Prostate gland (tissue), 2 donors: ENCODE measurements around the gene RUFY3. TPM values are rescaled to one million over a fixed set of nuclear protein-coding genes. Genes with fewer than 3 reads are reported as not detected.

Experiments
- DNase-seq: peaks from one replicate; pipeline ENCODE4 v3.0.0-alpha.2; 2019; ENCODE audit warnings: low spot score
- H3K27ac ChIP-seq, 2 donors: fragments of 200-600 bp; sonication (generic); 2 replicates each; pipeline ENCODE4 v1.5.1; 2017 to 2019
- H3K27me3 ChIP-seq: fragments of 200-600 bp; sonication (generic); replicated peaks from 2 replicates; pipeline ENCODE4 v1.5.1; 2019; ENCODE audit not compliant: insufficient read depth
- H3K36me3 ChIP-seq, 2 donors: fragments of 200-600 bp; sonication (generic); 1 replicate in 1 of 2; 2 replicates in 1 of 2; pipeline versions ENCODE4 v1.5.1 to v1.8.1; 2017 to 2019
- H3K4me1 ChIP-seq: fragments of 200-600 bp; sonication (generic); replicated peaks from 2 replicates; pipeline ENCODE4 v1.5.1; 2019
- H3K4me3 ChIP-seq, 2 donors: fragments of 200-600 bp; sonication (generic); 2 replicates each; pipeline ENCODE4 v1.5.1; 2017 to 2019
- H3K9me3 ChIP-seq: fragments of 200-600 bp; sonication (generic); 2 replicates; pipeline ENCODE4 v1.5.1; 2017
- CTCF ChIP-seq, 4 experiments: fragments of 200-600 bp in 2 of 4; fragments of 450-650 bp in 2 of 4; sonication (generic) in 2 of 4; IDR thresholded peaks; 1 replicate in 3 of 4; 2 replicates in 1 of 4; pipeline ENCODE4 v1.5.1; 2016 to 2019; ENCODE audit warnings: antibody characterized with exemption in 4 of 4, mild to moderate bottlenecking in 2 of 4, moderate library complexity in 2 of 4
- POLR2A ChIP-seq: fragments of 450-650 bp; IDR thresholded peaks from one replicate; pipeline ENCODE4 v1.6.1; 2016; ENCODE audit warnings: antibody characterized with exemption, mild to moderate bottlenecking
- POLR2AphosphoS5 ChIP-seq: sonication (generic); formaldehyde crosslinking; IDR thresholded peaks from one replicate; pipeline ENCODE4 v1.6.1; 2017; ENCODE audit warnings: antibody characterized with exemption
- WGBS: methylation state at CpG from one replicate; pipeline ENCODE4 v1.1.5; 2018; 5-methylcytosine and 5-hydroxymethylcytosine counted together
- intact Hi-C: fragments of 100-400 bp; cut with DNase I; formaldehyde crosslinking; loops from one replicate; pipeline ENCODE4 v1.14.2; 2022
- total RNA-seq, 2 donors: library from RNA; depleted of rRNA; stranded (reverse); fragments of >200 nt; gene quantifications; one replicate each; pipeline ENCODE4 v1.1.0, GENCODE V29; 2016

The RUFY3 gene
- total RNA-seq, 2 donors from 2014 or later: 51.7 to 118 TPM

- Histone ChIP-seq H3K27me3 (no peaks in the 10 kb centered on the region), H3K4me3 (no peak overlapping the region), H3K27ac (no peak overlapping the region), H3K4me1 (no peaks in the 10 kb centered on the region), H3K36me3 (no peaks in the 10 kb centered on the region), H3K9me3 (no peaks in the 10 kb centered on the region)
- intact Hi-C loops: no loop called here
- no peak for DNase-seq
- WGBS: 79% methylated on average over 1 of the region's 1 CpG
- no peak for TF ChIP-seq POLR2A
- TF ChIP-seq CTCF (IDR thresholded peaks at IDR 0.05): no peak
- no peak for TF ChIP-seq POLR2AphosphoS5
Observed at GRCh38 chr4:70801265-70801809, 79.6 kb downstream of the RUFY3 start.

- WGBS: 67% methylated on average over 5 of the region's 5 CpGs
- Histone ChIP-seq H3K27me3 (no peaks in the 10 kb centered on the region), H3K27ac (no peak overlapping the region), H3K9me3 (no peaks in the 10 kb centered on the region), H3K36me3 (no peaks in the 10 kb centered on the region), H3K4me3 (no peak overlapping the region), H3K4me1 (no peaks in the 10 kb centered on the region)
- DNase-seq: no peak
- TF ChIP-seq CTCF (IDR thresholded peaks at IDR 0.05) (no peak), POLR2AphosphoS5 (no peak), POLR2A (no peak)
- intact Hi-C loops: no loop called here
Observed at GRCh38 chr4:70802928-70803580, 81.3 kb downstream of the RUFY3 start.

GRCh38 chr4:70808151-70808550 lies 86.4 kb downstream of the RUFY3 start:
- no peak for DNase-seq
- TF ChIP-seq POLR2A (no peak), CTCF (IDR thresholded peaks at IDR 0.05) (no peak), POLR2AphosphoS5 (no peak)
- WGBS: 96% methylated on average over 1 of the region's 1 CpG
- H3K4me1 ChIP-seq: no peaks in the 10 kb centered on the region
- H3K9me3 ChIP-seq: no peaks in the 10 kb centered on the region
- no peaks in the 10 kb centered on the region for H3K27me3 ChIP-seq
- H3K36me3 ChIP-seq: no peaks in the 10 kb centered on the region
- no peak overlapping the region for H3K4me3 ChIP-seq
- H3K27ac ChIP-seq: no peak overlapping the region
- intact Hi-C loops: no loop called here

GRCh38 chr4:70815370-70815769 lies 93.6 kb downstream of the RUFY3 start:
- no peak for DNase-seq
- no peaks in the 10 kb centered on the region for H3K27me3 ChIP-seq
- H3K36me3 ChIP-seq: no peaks in the 10 kb centered on the region
- intact Hi-C loops: no loop called here
- 92% methylated on average over 1 of the region's 1 CpG for WGBS
- no peak overlapping the region for H3K4me3 ChIP-seq
- H3K27ac ChIP-seq: no peak overlapping the region
- no peaks in the 10 kb centered on the region for H3K9me3 ChIP-seq
- TF ChIP-seq CTCF (IDR thresholded peaks at IDR 0.05) (no peak), POLR2A (no peak)
- no peaks in the 10 kb centered on the region for H3K4me1 ChIP-seq

GRCh38 chr4:70816894-70817293 lies 95.1 kb downstream of the RUFY3 start:
- intact Hi-C loops: no loop called here
- H3K36me3 ChIP-seq: no peaks in the 10 kb centered on the region
- DNase-seq: no peak
- H3K4me1 ChIP-seq: no peaks in the 10 kb centered on the region
- TF ChIP-seq CTCF (IDR thresholded peaks at IDR 0.05) (no peak), POLR2A (no peak), POLR2AphosphoS5 (no peak)
- WGBS: 43% methylated on average over 2 of the region's 2 CpGs
- no peaks in the 10 kb centered on the region for H3K9me3 ChIP-seq
- H3K27ac ChIP-seq: no peak overlapping the region
- H3K4me3 ChIP-seq: no peak overlapping the region
- H3K27me3 ChIP-seq: no peaks in the 10 kb centered on the region
